Activated CD4-positive, alpha-beta memory T cell treated with anti-CD3 and anti-CD28 coated beads, Interleukin-2, amount 10 ng/mL, durations not matched to agents 7 days and 5 days (primary cell): Measurements from ENCODE around the gene LGALS3. TPM values are rescaled to one million over a fixed set of nuclear protein-coding genes. Genes with fewer than 3 reads are reported as not detected.
A peak's percentile ranks its signal among the peaks of the same experiment; 100 is the strongest.

Experiments
- CTCF ChIA-PET: fragments of 350-600 bp; sonication (Branson Sonifier 250); formaldehyde crosslinking; loops from one replicate; lab custom pipeline; 2021; ENCODE audit warnings: antibody characterized with exemption, inconsistent platforms; lab: Charles Lee
- POLR2A ChIA-PET: fragments of 350-600 bp; sonication (Branson Sonifier 250); formaldehyde crosslinking; loops from one replicate; lab custom pipeline; 2021; ENCODE audit warnings: antibody characterized with exemption; lab: Charles Lee
- DNase-seq: peaks from one replicate; pipeline ENCODE4 v3.0.0-alpha.2; 2020
- H3K27ac Mint-ChIP-seq: one replicate; pipeline ENCODE4 v1.8.0; 2021; ENCODE audit warnings: mild to moderate bottlenecking, mixed read lengths
- H3K27me3 Mint-ChIP-seq: one replicate; pipeline ENCODE4 v1.8.0; 2021; ENCODE audit warnings: mixed read lengths
- H3K36me3 Mint-ChIP-seq: one replicate; pipeline ENCODE4 v1.8.0; 2021; ENCODE audit warnings: low read depth, mixed read lengths
- H3K4me1 Mint-ChIP-seq: one replicate; pipeline ENCODE4 v1.8.0; 2021; ENCODE audit warnings: mixed read lengths
- H3K4me3 Mint-ChIP-seq: one replicate; pipeline ENCODE4 v1.8.0; 2021; ENCODE audit warnings: mild to moderate bottlenecking, mixed read lengths
- H3K9me3 Mint-ChIP-seq: one replicate; pipeline ENCODE4 v1.8.0; 2021; ENCODE audit warnings: mixed read lengths
- total RNA-seq, 2 experiments: library from RNA; stranded (reverse); gene quantifications; one replicate each; pipeline ENCODE4 v1.2.3, GENCODE V29; 2021

Gene LGALS3
- total RNA-seq, 2 experiments from 2014 or later: 70.5 to 71.3 TPM

DNA sequence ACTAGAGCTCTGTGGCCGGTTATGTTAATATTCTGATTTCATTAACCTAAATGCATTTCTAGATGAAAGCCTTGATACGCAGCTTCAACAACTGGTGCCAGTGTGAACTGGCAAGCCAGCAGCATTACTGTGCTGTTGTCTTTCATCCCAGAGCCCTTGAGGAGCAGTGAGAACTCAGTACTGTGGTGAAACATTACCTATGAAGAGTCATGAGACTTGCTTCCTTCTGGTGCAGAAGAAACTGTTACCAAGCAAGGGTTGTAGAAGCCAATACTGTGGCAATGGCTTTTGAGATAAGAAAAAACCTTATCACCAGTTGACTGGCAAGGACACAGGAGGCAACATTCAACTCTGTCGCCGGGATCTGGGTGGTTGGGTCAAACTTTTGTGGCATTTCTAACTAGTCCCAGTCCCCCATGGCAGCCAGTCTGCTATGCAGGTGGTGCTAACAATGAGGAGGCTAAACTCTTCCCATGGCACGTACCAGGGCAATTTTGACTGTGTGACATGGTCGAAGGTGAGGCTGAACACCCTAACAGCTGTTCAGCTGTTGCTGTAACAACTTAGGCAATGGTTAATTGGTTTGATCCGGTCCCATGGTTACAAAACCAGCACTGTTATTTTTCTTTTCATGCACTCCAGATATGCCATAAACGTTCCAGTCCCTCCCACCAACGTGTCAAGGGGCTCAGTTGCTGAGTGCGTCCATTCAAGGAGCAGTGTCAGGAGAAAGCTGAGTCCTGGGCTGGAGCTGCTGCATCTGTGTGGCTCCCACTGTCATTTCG, 12.6 kb upstream of the LGALS3 start:
- H3K4me1 Mint-ChIP-seq: peaks cover 2% of the 10 kb centered on the region
- ChIA-PET CTCF (interaction anchor here (1.1 to 3.1 kb wide), 2 partner anchors 14 to 27 kb away, joined by 3 to 20 read pairs; no protein-coding TSS in a partner anchor), POLR2A (interaction anchor here (1.8 to 2.1 kb wide), 3 partner anchors 8 to 65 kb away, joined by 4 to 12 read pairs (median 5); partner anchors contain the start of gene MAPK1IP1L)
- H3K36me3 Mint-ChIP-seq: no peaks in the 10 kb centered on the region
- peaks cover 6% of the 10 kb centered on the region for H3K27me3 Mint-ChIP-seq
- no peak for DNase-seq
- no peak overlapping the region for H3K27ac Mint-ChIP-seq
- no peaks in the 10 kb centered on the region for H3K9me3 Mint-ChIP-seq
- H3K4me3 Mint-ChIP-seq: no peak overlapping the region

DNA sequence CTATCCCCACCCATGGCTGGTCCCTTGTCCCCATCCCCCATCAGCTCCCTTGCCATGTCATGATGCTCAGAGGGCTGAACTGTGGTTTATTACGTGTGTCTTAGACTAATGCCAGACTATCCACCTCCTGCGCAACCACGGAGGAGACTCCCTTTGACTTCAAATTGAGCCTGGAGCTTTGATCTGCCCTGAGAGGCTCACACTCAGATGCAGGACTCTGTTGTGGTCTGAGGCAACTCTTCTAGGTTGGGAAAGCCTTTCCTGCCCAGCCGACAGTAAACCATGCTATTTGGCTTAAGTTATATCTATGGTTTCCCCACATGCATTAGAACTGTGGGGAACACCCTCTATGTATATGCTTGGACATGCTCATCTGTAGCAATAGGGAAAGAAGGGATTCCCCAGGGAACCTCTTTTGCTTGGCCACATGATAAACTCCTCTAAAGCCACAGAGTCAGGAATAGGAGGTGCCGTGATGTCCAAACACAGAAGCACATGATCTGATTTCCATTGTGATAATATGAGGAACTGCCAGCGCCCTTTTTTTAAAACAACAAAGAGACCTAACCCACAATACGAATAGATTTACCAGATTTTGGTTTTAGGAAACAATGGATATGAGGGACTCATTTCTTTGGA, 11.1 kb upstream of the LGALS3 start:
- Mint-ChIP-seq H3K4me1 (peaks cover 2% of the 10 kb centered on the region), H3K27ac (no peak overlapping the region), H3K27me3 (peaks cover 10% of the 10 kb centered on the region), H3K9me3 (no peaks in the 10 kb centered on the region), H3K36me3 (no peaks in the 10 kb centered on the region), H3K4me3 (no peak overlapping the region)
- ChIA-PET CTCF (interaction anchor here (1.1 to 3.1 kb wide), 3 partner anchors 14 to 29 kb away, joined by 3 to 20 read pairs (median 6); no protein-coding TSS in a partner anchor), POLR2A (interaction anchor here (1.1 to 2.1 kb wide), 4 partner anchors 10 to 67 kb away, joined by 3 to 12 read pairs (median 4); partner anchors contain the start of gene MAPK1IP1L)
- no peak for DNase-seq

DNA sequence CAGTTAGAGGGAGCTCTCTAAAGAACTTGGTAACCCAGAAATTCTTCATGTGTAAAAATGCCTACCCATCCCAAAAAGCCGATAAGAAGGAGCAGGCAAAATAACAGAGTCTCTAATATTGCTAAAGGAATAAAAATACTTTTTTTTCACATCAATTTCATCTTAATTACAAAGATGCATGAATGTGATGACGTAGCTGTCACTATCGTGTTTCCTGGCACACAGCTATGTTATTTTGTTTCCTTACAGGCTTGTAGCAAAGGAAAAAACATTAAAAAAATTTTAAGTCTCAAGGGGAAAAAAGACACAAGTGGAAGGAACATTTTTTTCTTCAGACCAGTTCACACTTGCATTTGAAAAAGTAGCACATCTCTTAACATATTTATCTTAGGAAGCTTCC, 10.3 kb upstream of the LGALS3 start:
- Mint-ChIP-seq H3K9me3 (no peaks in the 10 kb centered on the region), H3K27ac (no peak overlapping the region), H3K4me1 (peaks cover 2% of the 10 kb centered on the region), H3K27me3 (peaks cover 10% of the 10 kb centered on the region), H3K4me3 (no peak overlapping the region), H3K36me3 (no peaks in the 10 kb centered on the region)
- CTCF ChIA-PET: interaction anchor here (1.7 to 3.1 kb wide), 2 partner anchors 15 to 29 kb away, joined by 6 to 20 read pairs; no protein-coding TSS in a partner anchor
- POLR2A ChIA-PET: interaction anchor here (0.6 to 1.8 kb wide), 4 partner anchors 10 to 16 kb away, joined by 3 to 6 read pairs (median 5); partner anchors contain the start of gene LGALS3
- DNase-seq: no peak

DNA sequence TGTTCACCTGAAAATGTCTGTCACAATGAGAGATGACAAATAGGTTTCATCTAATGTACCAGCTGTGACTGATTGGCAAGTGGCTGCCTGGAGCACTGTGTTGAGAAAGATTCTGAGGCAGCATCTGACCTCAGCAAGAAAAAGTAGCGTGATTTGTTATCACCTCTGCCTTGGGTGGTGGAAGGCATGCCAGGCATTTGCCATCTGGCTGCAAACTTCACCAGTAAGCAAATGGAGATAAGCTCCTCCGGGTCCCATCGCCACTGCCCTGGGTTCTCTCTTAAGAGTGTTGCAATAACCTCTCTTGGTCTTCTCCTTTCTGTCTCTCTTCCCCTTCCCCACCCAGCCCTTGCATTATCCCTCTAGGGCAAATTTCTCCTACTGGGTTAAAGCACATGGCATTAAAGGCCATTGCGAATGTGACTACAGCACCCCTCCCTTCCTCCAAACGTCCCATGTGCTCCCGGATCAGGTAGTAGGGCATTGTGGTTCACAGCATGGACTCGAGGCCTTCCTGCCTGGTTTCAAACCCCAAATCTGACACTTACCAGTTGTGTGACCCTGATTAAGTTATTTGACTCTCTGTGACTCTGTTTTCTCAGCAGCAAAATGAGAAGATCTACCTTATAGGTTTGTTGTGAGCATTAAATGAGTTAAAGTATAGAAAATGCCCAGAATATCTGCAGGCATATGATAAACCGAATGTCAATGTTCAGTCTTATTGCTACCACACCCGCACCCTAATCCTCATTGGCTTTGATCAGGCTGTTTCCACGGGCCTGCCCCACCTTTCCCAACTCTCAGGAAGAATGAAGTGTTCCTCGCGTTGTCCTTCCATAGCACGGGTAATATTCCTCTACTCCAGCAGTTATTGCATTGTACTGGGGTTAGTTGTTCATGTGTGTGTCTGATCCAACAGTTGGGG, 8.2 kb upstream of the LGALS3 start:
- Mint-ChIP-seq H3K9me3 (no peaks in the 10 kb centered on the region), H3K36me3 (no peaks in the 10 kb centered on the region), H3K4me1 (peaks cover 21% of the 10 kb centered on the region), H3K4me3 (no peak overlapping the region), H3K27ac (no peak overlapping the region), H3K27me3 (peaks cover 8% of the 10 kb centered on the region)
- DNase-seq: no peak
- ChIA-PET POLR2A (interaction anchor here (0.6 kb wide), 1 partner anchor 13 kb away, joined by 3 read pairs; no protein-coding TSS in a partner anchor), CTCF (interaction anchor here (0.7 kb wide), 1 partner anchor 49 kb away, joined by 3 read pairs; no protein-coding TSS in a partner anchor)

DNA sequence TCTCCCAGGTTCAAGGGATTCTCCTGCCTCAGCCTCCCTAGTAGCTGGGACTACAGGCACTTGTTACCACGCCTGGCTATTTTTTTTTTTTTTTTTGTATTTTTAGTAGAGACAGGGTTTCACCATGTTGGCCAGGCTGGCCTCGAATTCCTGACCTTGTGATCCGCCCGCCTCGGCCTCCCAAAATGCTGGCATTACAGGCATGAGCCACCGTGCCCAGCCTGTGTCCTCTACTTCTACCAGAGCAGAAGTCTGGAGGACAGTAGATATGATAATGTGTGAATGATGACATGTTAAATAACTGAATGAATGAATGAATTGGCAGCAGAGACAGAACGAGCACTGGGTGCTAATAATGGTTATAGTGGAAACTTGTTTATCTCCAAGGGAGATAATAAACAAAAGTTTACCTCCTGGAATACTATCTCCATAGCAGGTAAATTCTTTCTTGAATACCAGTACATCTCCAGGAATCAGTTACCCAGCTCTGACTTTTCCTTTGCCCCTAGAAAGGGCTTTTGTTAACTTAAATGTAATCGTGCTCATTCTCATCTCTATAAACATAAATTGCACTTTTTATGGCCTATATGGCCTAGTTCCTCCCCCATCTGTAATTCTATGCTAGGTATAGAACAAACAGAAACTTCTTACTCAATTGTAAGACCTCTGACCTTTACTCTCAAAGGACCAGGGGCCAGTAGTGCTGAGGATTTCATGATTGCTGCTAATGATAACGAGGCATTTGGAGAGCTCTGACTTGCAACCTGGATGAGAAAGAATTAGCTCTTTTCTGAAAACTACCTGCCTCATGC, 7.2 kb upstream of the LGALS3 start:
- POLR2A ChIA-PET: no interaction called here
- DNase-seq: no peak
- H3K36me3 Mint-ChIP-seq: no peaks in the 10 kb centered on the region
- H3K9me3 Mint-ChIP-seq: no peaks in the 10 kb centered on the region
- H3K27ac Mint-ChIP-seq: no peak overlapping the region
- CTCF ChIA-PET: interaction anchor here (0.6 to 0.7 kb wide), 3 partner anchors 10 to 50 kb away, joined by 3 to 4 read pairs (median 3); no protein-coding TSS in a partner anchor
- H3K4me3 Mint-ChIP-seq: no peak overlapping the region
- H3K27me3 Mint-ChIP-seq: peaks cover 11% of the 10 kb centered on the region
- H3K4me1 Mint-ChIP-seq: peaks cover 29% of the 10 kb centered on the region

DNA sequence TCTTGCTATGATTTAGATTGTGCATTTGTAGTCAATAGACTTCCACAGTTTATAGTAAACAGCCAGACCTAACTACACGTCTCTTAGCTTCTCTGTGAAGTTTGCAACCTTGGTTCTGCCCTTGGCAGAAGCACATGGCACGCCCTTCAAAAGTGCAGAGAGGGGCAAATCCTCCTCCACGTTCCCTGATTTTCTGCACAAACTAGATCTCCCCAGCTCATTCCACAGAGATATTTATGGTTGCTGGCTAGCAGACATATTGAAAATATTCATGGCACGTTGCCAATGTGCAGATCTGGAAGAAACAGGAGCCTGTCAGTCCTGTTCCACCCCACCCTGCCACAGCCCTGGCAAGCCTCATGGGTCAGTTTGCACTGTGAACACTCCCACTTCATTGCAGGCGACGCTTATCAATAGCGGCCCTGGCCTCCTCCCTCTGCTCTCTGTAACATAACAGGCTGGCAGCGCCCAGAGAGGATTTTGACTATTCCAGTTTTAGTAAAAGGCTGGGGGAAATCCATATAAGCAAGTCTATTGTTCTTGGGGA, 6.5 kb upstream of the LGALS3 start:
- POLR2A ChIA-PET: no interaction called here
- peaks cover 32% of the 10 kb centered on the region for H3K4me1 Mint-ChIP-seq

DNA sequence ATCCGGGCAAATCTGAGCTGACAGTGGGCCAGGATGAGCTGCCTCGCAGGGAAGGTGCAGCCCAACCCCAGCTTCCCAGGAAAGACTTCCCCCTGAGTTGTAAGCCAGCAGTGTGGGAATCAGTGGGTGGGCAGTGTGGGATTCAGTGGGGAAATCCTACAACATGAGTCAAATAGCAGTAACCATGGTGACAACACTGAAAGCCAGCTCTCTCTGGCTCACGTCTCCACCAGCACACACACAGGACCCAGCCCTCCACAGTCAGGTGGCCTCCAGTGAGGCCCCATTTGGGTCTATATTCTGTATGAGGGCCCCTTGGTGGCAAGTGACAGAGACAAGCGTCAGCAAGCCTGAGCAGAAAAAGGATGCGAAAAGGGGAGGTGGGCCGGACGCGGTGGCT, 6.0 kb upstream of the LGALS3 start:
- peaks cover 32% of the 10 kb centered on the region for H3K4me1 Mint-ChIP-seq
- H3K9me3 Mint-ChIP-seq: no peaks in the 10 kb centered on the region
- no peak overlapping the region for H3K4me3 Mint-ChIP-seq
- no peak for DNase-seq
- POLR2A ChIA-PET: interaction anchor here (9.9 kb wide), 1 partner anchor 17 kb away, joined by 177 read pairs; no protein-coding TSS in a partner anchor
- no peak overlapping the region for H3K27ac Mint-ChIP-seq
- CTCF ChIA-PET: no interaction called here
- no peaks in the 10 kb centered on the region for H3K36me3 Mint-ChIP-seq
- H3K27me3 Mint-ChIP-seq: peaks cover 17% of the 10 kb centered on the region

More for the DNA sequence above, 6.5 kb upstream of the LGALS3 start:
- Mint-ChIP-seq H3K27me3 (peaks cover 16% of the 10 kb centered on the region), H3K36me3 (no peaks in the 10 kb centered on the region), H3K27ac (no peak overlapping the region), H3K4me3 (no peak overlapping the region), H3K9me3 (no peaks in the 10 kb centered on the region)
- no peak for DNase-seq
- CTCF ChIA-PET: interaction anchor here (0.7 kb wide), 1 partner anchor 9 kb away, joined by 3 read pairs; no protein-coding TSS in a partner anchor

DNA sequence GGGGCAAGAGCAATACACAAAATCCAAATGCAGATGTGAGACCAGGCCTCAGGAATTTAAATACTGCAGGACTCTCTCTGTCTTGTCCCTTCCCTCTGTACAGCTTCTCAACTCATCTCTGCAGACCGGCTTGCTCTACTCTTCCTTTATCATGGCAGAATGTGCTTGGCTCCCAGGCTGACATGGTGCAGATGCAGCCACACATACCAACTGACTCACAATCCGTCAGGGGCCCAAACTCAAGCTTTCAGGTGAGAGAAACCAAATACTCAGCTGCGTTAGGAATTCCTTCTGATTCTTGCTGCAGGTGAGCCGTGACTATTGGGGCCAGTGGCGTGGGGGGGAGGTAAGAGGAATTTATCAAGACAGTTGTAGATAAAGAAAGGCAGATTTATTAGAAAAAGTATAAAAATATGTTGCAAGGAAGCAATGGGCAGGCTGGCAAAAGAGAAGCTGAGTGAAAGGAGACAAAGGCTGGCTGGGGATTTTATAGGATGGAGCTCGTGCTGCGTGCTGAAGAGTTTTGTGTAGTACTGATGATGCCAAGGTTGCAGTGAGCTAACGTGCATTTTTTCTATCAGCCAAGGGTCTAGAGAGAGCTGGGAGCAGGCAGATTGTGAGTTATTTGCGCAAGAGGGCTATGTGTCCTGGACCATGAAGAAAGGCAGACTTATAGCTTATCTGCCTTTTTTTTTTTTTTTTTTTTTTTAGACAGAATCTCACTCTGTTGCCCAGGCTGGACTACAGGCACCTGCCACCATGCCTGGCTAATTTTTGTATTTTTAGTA, 5.0 kb upstream of the LGALS3 start:
- Mint-ChIP-seq H3K4me3 (no peak overlapping the region), H3K36me3 (no peaks in the 10 kb centered on the region), H3K27ac (no peak overlapping the region), H3K27me3 (peaks cover 18% of the 10 kb centered on the region), H3K4me1 (peaks cover 36% of the 10 kb centered on the region), H3K9me3 (no peaks in the 10 kb centered on the region)
- CTCF ChIA-PET: interaction anchor here (0.6 to 1.8 kb wide), 4 partner anchors 21 to 34 kb away, joined by 3 to 9 read pairs (median 4); no protein-coding TSS in a partner anchor
- DNase-seq: no peak
- POLR2A ChIA-PET: interaction anchor here (0.6 to 9.9 kb wide), 3 partner anchors 18 to 26 kb away, joined by 3 to 177 read pairs (median 15); no protein-coding TSS in a partner anchor

DNA sequence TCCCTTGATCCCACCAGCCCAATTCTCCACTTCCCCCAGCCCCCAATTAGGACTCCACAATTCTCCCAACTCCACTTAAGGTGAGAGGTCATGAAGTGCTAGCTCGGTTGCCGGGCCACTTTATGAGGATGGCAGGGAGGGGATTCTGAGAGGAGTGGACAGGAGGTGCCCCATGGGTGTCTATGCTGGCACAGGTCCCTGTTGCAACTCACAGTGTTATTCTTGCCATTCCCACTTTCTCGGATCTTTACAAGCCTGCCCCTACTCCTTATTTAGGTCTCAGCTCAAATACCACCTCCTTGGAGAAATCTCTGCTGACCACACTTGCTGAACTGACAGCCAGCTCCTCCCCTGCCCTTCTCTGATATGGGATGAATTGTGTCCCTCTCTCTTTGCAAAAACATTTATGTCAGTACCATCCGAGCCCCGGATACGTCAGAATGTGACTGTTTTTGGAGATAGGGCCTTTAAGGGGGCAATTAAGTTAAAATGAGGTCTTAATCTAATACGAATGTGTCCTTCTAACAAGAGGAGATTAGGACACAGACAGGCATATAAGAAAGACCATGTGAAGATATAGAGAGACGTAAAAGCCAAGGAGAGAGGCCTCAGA, 4.2 kb upstream of the LGALS3 start:
- Mint-ChIP-seq H3K4me1 (peaks cover 39% of the 10 kb centered on the region), H3K9me3 (no peaks in the 10 kb centered on the region), H3K36me3 (no peaks in the 10 kb centered on the region), H3K27me3 (peaks cover 15% of the 10 kb centered on the region), H3K4me3 (no peak overlapping the region), H3K27ac (peak overlapping the region; percentile 67)
- no peak for DNase-seq
- CTCF ChIA-PET: interaction anchor here (0.7 to 1.8 kb wide), 4 partner anchors 22 to 74 kb away, joined by 3 to 9 read pairs (median 4); partner anchors contain the start of gene MAPK1IP1L
- POLR2A ChIA-PET: interaction anchor here (0.6 to 9.9 kb wide), 3 partner anchors 19 to 27 kb away, joined by 3 to 177 read pairs (median 15); no protein-coding TSS in a partner anchor

DNA sequence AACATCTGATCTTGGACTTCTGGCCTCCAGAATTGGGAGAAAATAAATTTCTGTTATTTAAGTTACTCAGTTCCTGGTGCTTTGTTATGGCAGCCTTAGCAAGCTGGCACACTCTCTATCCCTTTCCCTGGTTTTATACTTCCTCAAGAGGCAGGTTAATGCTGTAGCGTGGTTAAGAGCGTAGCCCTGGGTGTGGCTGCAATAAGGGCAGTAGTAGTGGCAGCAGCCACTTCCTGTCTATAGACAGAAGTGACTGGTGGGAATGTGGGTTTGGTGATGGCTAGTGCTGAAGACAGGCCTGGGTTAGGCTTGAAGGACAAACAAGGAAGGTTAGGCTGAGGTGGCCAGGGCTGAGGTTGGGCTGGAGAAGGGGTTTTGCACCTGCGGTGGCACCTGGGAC, 3.6 kb upstream of the LGALS3 start:
- no peak overlapping the region for H3K4me3 Mint-ChIP-seq
- peaks cover 3% of the 10 kb centered on the region for H3K36me3 Mint-ChIP-seq
- peak overlapping the region; percentile 67 for H3K27ac Mint-ChIP-seq
- CTCF ChIA-PET: interaction anchor here (0.7 to 1.8 kb wide), 4 partner anchors 22 to 74 kb away, joined by 3 to 9 read pairs (median 4); partner anchors contain the start of gene MAPK1IP1L
- H3K9me3 Mint-ChIP-seq: no peaks in the 10 kb centered on the region
- peaks cover 15% of the 10 kb centered on the region for H3K27me3 Mint-ChIP-seq
- peak; percentile 56 for DNase-seq
- H3K4me1 Mint-ChIP-seq: peaks cover 45% of the 10 kb centered on the region
- POLR2A ChIA-PET: interaction anchor here (2.4 to 9.9 kb wide), 2 partner anchors 20 to 27 kb away, joined by 15 to 177 read pairs; no protein-coding TSS in a partner anchor
